Endometrial microvascular endothelial cells (primary cell): ENCODE results near the gene AKAIN1. TPM values are rescaled to one million over a fixed set of nuclear protein-coding genes. Genes with fewer than 3 reads are reported as not detected.

Experiments used
- in situ Hi-C: cut with HindIII; loops from 2 replicates; pipeline ENCODE4 v1.10.0; 2017; ENCODE audit warnings: low sequenced_read_pairs, low pct_unique_long_range_greater_than_20kb; ENCODE audit errors: inconsistent ontology term
- total RNA-seq: library from RNA; depleted of rRNA; stranded (reverse); fragments of >200 nt; gene quantifications from one replicate; pipeline ENCODE4 v1.2.3, GENCODE V29; 2015; ENCODE audit errors: inconsistent ontology term

AKAIN1 gene
- total RNA-seq, 1 donor from 2014 or later = not detected

- in situ Hi-C loops = no loop called here
Observed at GRCh38 chr18:5166606-5167280, 30.3 kb downstream of the AKAIN1 start.

DNA sequence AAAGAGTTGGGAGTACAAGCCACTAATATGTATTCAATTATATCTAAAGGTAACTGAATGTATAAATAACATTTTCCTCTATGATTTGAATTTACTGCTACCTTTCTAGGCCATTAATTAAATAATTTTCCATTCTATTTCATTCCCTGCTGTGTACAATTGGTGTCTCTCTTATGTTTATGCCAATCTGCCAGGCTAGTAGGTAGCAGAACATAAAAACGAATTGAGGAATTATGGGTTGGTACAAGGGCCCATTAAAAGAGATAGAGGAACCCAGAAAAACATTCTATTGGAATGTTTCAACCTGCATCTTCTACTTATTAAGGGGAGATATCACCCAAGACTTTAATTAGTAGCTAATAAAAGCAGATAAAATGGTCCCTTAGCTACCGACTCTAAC lies 32.2 kb downstream of the AKAIN1 start:
- in situ Hi-C loops = no loop called here

DNA sequence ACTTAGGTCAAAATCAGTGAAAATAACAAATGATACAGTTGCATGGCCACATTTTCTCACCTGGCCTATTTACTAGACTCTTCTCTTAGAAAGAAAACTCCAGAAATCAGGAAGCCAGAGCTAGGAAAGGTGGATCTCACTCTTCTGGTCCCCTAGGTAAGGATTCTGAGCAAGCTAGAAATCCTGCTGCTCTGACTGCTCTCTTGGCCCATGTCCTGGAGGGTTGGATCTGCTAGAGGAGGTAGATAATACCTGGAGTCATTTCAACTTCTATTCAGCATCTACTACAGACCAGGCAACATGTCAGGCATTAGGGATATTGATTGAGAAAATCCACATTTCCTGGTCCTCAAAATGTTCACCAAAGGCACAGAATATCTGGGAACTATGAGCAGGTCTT lies 34.9 kb downstream of the AKAIN1 start:
- in situ Hi-C loops = no loop called here

DNA sequence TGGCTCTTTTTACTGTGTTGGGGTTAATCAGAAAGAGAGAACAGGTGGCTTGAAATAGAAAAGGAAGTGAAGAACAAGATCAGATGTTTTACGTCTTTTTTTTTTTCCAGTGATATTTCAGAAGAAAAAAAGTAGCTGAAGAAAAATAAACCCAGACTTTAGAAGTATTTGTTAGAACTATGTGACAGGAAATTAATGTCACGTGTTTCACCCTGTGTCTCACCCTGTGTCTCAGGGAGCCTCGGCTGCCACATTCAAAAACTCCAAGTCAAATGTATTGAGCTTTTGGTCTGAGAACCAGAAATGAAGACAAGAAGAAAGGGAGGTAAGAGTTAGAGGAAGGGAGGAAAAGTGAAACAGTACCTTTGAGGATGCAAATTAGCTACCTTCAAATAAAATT lies 38.0 kb downstream of the AKAIN1 start:
- in situ Hi-C loops = no loop called here

- in situ Hi-C loops = no loop called here
Observed at GRCh38 chr18:5158587-5158986, 38.5 kb downstream of the AKAIN1 start.

DNA sequence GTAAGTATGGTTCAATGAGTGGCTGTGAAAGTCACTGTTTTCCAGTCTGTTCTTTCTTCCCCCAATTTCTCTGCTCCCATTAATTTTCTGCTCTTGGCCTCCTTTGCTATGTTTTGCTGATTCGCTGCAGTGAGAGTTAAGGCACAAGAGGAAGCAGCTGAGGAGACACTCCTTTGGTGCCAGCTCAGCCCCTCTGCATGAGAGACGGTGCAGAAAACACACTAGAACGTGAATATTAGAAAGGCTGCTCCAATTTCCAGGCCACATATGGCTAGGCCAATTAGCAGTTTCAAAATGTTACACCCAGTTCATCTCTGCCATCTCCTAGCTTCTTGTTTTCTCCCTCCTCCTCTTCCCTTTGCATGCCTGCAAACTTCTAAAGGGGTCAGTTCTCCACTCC lies 38.9 kb downstream of the AKAIN1 start:
- in situ Hi-C loops = no loop called here

DNA sequence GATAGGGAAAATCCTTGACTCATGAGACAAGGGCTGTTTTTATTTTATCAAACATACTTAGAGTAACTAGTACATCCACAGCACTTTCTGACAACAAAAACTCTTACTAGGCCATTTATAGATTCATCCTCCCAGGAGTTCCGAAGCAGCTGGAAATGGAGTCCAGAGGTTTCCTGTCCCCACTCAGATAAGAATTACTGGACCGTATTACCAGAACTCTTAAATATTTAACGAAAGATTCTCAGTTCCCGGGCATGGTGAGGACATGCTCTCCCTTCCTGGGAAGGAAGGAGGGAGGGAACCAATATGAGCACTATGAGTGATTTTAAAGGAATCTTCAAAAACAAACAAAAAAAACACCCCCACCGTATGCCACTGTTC lies 41.2 kb downstream of the AKAIN1 start:
- in situ Hi-C loops = no loop called here

DNA sequence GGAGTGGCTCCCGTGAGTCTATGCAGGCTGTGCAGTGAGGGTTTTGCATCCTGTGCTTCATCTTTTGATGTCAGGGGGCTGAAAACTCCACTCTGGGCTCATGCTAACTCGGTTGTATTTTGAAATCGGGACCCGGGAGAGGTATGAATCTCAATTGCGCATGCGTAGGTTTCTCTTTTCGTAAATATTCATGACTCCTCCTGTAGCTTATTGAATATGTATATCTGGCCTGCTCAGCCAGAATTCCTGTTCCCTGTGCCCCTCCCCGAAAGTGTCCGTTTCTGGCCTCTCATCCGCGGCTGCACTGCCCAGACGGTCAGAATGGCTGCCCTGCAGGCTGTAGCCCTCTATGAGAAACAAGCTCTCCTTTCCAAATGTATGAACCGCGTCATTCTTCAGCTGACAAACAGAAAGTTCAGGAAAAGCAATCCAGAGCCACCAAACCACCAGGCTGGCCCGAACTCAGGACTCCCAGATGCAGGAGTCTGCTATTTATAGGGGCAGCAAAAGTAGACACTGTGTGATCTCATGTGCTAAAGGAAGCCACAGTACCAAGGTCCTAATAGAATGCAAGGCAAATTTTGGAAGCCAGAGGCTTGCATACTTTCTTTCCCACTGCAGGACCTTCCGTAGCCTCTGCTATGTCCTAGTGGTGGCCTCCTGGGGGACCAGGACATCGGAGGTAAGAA lies 41.7 kb downstream of the AKAIN1 start:
- in situ Hi-C loops = no loop called here

DNA sequence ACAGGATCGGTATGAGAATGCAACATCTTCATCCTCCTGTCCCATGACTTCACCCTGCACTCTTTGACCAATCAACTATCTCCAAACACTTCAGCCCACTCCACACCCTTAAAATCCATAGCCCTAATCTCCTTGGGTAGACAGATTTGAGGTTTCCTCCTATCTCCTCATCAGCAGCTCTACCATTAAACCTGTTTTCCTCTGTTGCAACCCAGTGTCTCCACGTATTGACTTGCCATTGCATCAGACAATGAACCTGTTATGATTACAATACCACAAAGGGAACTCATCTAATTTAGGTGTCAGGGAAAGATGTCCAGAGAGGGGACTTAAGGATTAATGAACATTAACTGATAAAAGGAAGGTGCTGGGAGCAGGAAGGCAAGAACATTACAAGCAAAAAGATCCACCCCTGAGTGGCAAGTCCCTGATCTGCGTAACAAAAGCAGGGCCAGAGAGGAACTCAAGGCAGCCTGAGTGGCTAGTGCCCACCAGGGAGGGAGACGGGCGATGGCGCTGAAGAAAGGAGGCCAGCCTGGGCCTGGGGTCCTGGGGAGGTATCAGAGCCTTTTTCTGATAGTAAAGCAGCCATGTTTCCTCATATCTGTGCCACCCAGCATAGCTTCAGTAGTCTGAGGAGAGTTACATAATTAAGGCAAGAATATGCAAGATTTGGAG lies 44.6 kb downstream of the AKAIN1 start:
- in situ Hi-C loops = no loop called here

DNA sequence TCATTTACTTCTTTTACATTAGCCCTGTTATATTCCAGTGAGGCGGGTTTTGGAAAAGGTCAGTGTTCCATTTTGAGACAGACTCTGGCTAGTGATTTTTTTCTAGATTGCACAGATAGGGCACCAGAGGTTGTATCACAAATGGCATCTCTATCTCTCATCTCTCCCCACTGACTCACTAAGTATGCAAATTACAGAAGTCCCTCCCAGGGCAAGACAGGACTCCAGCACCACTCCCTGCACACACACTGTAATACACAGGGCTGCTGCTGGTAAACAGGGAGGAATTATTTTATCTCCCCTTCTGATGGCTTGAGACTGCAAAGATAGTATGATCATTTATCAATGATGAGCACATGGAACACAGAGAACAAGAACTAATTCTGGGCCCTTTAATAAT lies 46.2 kb downstream of the AKAIN1 start:
- in situ Hi-C loops = no loop called here

- in situ Hi-C loops = no loop called here
Observed at GRCh38 chr18:5146093-5146492, 51.0 kb downstream of the AKAIN1 start.

GRCh38 chr18:5145168-5145825 lies 51.8 kb downstream of the AKAIN1 start:
- in situ Hi-C loops = no loop called here

DNA sequence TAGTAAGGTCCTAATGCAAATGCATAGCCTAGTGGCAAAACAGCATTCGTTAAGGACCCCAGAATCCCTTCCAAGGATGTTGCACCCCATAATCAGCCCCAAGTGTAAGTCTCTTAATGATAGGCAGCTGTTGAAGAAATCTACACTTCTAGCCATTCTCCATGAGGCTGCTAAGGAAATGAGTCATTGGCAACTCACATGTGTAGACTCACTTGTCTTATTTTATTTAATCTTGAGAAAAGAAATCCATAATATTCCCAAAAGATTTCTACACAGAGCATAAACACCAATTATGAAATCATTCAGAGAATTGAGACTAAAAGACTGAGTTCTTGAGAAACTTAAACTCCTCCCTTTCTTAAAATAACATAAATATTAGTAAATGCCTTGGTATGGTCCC lies 52.4 kb downstream of the AKAIN1 start:
- in situ Hi-C loops = no loop called here

GRCh38 chr18:5142859-5143258 lies 54.2 kb downstream of the AKAIN1 start:
- in situ Hi-C loops = no loop called here

DNA sequence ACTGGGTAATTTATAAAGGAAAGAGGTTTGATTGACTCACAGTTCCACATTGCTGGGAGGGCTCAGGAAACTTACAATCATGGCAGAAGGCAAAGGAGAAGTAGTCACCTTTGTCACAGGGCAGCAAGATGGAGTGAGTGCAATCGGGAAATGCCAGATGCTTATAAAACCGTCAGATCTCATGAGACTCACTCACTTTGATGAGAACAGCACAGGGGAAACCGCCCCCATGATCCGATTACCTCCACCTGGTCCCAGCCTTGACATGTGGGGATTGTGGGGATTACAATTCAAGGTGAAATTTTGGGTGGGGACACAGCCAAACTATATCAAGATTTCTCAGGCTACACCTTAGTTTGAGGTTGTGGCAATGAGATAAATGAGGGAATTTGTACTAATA lies 54.9 kb downstream of the AKAIN1 start:
- in situ Hi-C loops = no loop called here

- in situ Hi-C loops = no loop called here
Observed at GRCh38 chr18:5137261-5137660, 59.8 kb downstream of the AKAIN1 start.

DNA sequence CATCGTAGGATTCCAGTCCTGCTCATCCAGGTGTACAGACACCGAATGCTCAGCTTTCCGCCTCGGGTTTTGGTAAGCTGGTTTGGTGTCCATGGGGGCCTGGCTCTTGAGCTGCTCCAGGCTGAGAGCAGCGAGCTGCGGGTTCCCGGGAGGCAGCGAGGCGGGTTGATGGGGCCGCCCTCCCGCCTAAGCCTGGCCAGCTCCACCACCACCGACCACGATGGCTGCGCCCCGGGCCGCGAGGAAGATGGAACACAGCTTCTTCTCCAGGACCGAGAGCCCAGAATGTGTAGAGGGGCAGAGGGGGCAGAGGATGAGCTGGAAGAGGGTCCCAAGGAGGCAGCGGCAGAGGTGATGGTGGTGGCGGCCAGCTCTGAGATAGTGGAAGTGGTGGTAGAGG lies 64.1 kb downstream of the AKAIN1 start:
- in situ Hi-C loops = no loop called here

DNA sequence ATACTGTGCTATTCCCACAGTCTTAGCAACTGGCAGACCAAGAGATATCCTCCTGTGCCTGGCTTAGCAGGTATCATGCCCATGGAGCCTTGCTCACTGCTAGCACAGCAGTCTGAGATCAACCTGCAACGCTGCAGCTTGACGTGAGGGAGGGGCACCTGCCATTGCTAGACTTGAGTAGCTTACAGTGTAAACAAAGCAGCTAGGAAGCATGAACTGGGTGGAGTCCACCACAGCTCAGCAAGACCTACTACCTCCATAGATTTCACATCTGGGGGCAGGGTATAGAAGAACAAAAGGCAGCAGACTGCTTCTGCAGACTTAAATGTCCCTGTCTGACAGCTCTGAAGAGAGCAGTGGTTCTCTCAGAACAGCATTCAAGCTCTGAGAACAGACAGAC lies 74.8 kb downstream of the AKAIN1 start:
- in situ Hi-C loops = no loop called here

DNA sequence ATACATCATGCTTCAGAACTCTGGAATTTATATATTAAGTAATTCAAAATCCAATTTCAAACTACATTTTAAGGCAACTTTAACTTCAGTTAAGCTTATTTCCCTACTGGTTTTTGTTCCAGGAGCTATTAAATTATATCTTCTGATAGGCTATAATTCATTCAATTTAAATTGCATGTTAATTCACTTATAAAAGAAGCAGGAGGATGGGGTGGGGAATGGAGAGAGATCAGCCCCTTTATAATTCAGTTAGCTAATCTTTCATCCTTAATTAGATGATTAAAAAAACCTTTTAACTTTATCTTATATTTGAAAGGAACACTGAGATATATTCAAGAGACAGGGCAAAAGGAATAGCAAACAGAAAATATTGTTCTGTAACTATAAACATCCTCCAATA lies 86.8 kb downstream of the AKAIN1 start:
- in situ Hi-C loops = no loop called here

- in situ Hi-C loops = no loop called here
Observed at GRCh38 chr18:5107988-5108387, 89.1 kb downstream of the AKAIN1 start.
